ENCODE measurements around the gene SCMH1.

DNA sequence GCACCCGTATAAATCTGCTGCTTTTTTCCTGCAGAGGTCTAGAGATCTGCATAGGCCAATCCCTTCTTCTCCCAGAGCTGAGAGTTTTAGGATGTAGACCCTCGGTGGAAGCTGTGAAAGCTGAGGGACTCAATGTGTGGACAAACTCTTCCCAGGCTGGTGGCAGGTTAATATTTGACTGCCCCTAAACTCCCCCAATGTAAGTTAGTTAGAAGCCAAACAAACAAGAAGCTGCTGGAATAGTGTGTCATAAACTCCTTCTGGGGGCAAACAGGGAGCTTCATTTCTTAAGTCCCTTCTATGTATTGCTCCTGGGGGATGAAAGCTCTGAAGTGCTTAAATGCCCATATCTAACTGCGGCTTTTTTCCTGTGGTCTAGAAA is 72.3 kb downstream of the SCMH1 start:
- TF ChIP-seq, protein P1, sequence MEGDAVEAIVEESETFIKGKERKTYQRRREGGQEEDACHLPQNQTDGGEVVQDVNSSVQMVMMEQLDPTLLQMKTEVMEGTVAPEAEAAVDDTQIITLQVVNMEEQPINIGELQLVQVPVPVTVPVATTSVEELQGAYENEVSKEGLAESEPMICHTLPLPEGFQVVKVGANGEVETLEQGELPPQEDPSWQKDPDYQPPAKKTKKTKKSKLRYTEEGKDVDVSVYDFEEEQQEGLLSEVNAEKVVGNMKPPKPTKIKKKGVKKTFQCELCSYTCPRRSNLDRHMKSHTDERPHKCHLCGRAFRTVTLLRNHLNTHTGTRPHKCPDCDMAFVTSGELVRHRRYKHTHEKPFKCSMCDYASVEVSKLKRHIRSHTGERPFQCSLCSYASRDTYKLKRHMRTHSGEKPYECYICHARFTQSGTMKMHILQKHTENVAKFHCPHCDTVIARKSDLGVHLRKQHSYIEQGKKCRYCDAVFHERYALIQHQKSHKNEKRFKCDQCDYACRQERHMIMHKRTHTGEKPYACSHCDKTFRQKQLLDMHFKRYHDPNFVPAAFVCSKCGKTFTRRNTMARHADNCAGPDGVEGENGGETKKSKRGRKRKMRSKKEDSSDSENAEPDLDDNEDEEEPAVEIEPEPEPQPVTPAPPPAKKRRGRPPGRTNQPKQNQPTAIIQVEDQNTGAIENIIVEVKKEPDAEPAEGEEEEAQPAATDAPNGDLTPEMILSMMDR (IDR thresholded peaks at IDR 0.05) = no peak
- no peak for TF ChIP-seq POLR2A (IDR thresholded peaks at IDR 0.05)
